ENCODE results near the gene TFPI2. TPM values are rescaled to one million over a fixed set of nuclear protein-coding genes. Genes with fewer than 3 reads are reported as not detected.

The TFPI2 gene, protein sequence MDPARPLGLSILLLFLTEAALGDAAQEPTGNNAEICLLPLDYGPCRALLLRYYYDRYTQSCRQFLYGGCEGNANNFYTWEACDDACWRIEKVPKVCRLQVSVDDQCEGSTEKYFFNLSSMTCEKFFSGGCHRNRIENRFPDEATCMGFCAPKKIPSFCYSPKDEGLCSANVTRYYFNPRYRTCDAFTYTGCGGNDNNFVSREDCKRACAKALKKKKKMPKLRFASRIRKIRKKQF
- total RNA-seq: 20.9 and 26.7 TPM in 2 replicates

DNA sequence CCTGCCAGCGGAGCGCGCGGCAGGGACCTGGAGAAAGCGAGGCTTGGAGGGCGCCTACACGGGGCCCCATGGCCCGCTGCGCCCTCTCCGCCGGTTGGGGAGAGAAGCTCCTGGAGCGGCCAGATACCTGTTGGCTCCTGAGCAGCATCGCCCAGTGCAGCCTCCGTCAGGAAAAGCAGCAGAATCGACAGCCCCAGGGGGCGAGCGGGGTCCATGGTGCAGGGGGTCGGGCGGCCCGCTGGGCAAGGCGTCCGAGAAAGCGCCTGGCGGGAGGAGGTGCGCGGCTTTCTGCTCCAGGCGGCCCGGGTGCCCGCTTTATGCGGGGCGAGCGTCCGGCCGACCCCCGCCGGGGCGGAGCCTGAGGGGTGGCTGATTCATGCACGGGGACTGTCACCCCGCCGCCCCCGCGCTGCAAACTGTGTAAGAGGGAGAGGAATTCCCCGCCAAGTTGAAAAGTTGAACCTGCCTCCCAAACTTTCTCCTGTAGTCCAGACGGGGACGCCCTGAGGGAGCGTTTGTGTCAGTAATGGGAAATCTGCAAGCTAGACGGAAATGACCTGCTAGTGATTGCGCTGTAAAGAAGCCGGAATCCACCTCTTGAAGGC is at the start of gene TFPI2:
Gene TFPI2, minus strand, starts transcription at position 290 of the 605 bp plus-strand sequence. Its CDS starts 75 bp downstream, at position 215.

DNA sequence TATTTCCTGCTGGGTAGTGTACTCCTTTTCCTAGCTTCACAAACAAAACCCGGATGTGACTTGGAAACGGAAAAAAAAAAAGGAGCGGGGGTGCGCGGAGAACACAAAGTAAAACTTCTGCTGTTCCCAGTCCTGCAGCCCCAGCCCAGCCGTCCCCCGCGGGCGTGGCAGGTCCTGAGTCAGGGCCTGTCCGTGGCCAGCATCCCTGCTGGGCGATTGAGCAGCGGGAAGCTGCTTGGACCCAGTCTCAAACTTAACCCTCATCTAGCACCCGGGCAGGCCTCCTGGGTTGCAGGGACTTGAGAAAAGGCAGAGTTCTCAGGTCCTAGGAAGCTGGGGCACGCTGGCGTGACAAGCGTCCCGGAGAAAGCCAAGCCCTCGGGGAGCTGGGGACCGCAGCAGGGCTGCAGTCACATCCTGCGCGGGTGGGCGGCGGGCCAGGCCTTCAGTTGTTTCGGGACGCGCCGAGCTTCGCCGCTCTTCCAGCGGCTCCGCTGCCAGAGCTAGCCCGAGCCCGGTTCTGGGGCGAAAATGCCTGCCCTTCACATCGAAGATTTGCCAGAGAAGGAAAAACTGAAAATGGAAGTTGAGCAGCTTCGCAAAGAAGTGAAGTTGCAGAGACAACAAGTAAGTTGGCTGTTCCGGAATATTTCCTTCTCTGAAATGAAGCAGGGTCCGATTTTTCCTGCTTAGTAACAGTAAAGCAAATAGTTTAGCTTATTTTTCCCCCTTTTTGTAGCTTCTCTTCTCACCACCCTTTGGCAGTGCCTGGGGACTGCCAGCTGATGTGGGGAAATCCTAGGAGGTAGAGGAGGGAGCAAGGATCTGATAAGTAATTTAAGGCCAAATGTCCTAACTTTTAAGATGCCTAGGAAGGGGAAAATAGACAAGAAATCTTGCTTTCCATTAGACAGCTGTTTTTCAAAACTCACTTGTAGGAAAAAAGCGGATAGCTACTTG is 31.3 kb upstream of the TFPI2 start, which contains the start of gene GNG11:
Gene GNG11, plus strand, starts transcription at position 129 of the 960 bp plus-strand sequence. Its CDS starts 403 bp downstream, at position 532.

DNA sequence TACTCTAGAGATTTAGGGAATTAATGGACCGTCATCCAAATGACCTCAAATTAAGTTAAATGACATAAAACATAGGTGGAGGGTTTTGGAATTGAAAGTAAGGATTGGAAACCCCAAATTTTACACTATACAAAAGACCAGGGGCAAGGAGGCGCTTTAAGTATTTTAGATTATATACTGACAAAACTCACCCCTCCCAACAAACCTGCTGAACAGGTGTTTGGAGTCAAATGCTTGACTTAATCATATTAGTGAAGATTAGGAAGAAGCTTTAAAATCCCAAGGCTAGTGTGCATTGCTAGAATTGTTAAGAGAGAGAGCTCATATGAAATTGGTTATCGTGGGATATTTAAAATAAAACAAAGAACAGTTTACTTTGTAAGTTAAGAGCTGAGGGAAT is 15.7 kb upstream of the TFPI2 start, which contains the start of gene GNGT1:
Gene GNGT1, plus strand, starts transcription at position 301 of the 400 bp plus-strand sequence. CDS start 180 bp downstream, outside the sequence.

Other genes with a start within 250 kb of the TFPI2 start
- not detected in 2 replicates for gene GNGT1, start 15.8 kb upstream of the TFPI2 start, total RNA-seq
- gene GNG11, start 31.0 kb upstream of the TFPI2 start, total RNA-seq: 1.3 and 8.0 TPM in 2 replicates
- 25.1 and 37.3 TPM in 2 replicates for gene BET1, start 113.6 kb upstream of the TFPI2 start, total RNA-seq

Measured in tracheal epithelial cell (primary cell).